Skeletal muscle tissue (tissue), 4 donors: ENCODE results near the gene PTGIR. TPM values are rescaled to one million over a fixed set of nuclear protein-coding genes. Genes with fewer than 3 reads are reported as not detected.
A peak's percentile ranks its signal among the peaks of the same experiment; 100 is the strongest.

ENCODE experiments used
- H3K27ac ChIP-seq: one replicate; pipeline ENCODE4 v1.7.0; 2013; ENCODE audit warnings: mild to moderate bottlenecking, low read depth, low read length, inconsistent platforms
- H3K27me3 ChIP-seq, 3 donors: one replicate each; pipeline ENCODE4 v1.7.0; 2013; ENCODE audit warnings: low read length in 3 of 3; ENCODE audit not compliant: control insufficient read depth in 3 of 3, insufficient read depth in 3 of 3
- H3K36me3 ChIP-seq, 3 donors: one replicate each; pipeline ENCODE4 v1.7.0; 2013; ENCODE audit warnings: low read length in 3 of 3; ENCODE audit not compliant: control insufficient read depth in 3 of 3, insufficient read depth in 3 of 3
- H3K4me1 ChIP-seq, 3 donors: one replicate each; pipeline ENCODE4 v1.7.0; 2013; ENCODE audit warnings: low read length in 3 of 3, mild to moderate bottlenecking in 3 of 3; ENCODE audit not compliant: control insufficient read depth in 3 of 3, insufficient read depth in 3 of 3
- H3K4me3 ChIP-seq, 3 donors: one replicate each; pipeline ENCODE4 v1.7.0; 2013; ENCODE audit warnings: low read length in 3 of 3
- H3K9ac ChIP-seq, 3 donors: one replicate each; pipeline ENCODE4 v1.7.0; 2013; ENCODE audit warnings: low read length in 3 of 3, mild to moderate bottlenecking in 3 of 3, moderate library complexity in 2 of 3, low read depth in 1 of 3
- H3K9me3 ChIP-seq, 3 donors: one replicate each; pipeline ENCODE4 v1.7.0; 2013; ENCODE audit warnings: low read length in 3 of 3; ENCODE audit not compliant: control insufficient read depth in 3 of 3
- total RNA-seq: library from RNA; depleted of rRNA; stranded (reverse); fragments of >200 nt; gene quantifications from one replicate; pipeline ENCODE4 v1.2.3, GENCODE V29; 2014
- donor health status: Osteomylitis.

The PTGIR gene
- total RNA-seq, 1 donor from 2014 or later: 3.1 TPM

- peak overlapping the region in 2 of 3 donors; percentile 27 to 41 for H3K4me3 ChIP-seq
- H3K4me1 ChIP-seq: peaks cover 16 to 23% (median 19%) of the 10 kb centered on the region in 3 donors
- H3K27ac ChIP-seq: peak overlapping the region; percentile 60
Observed at GRCh38 chr19:46639358-46640182, 14.7 kb upstream of the PTGIR start.

GRCh38 chr19:46637224-46637623 lies 12.3 kb upstream of the PTGIR start:
- peaks cover 25 to 33% (median 26%) of the 10 kb centered on the region in 3 donors for H3K4me1 ChIP-seq
- peaks cover 36 to 65% (median 58%) of the 10 kb centered on the region in 3 donors for H3K27me3 ChIP-seq
- no peak overlapping the region for H3K27ac ChIP-seq
- no peaks in the 10 kb centered on the region for H3K36me3 ChIP-seq
- H3K4me3 ChIP-seq: no peak overlapping the region
- H3K9ac ChIP-seq: no peak overlapping the region
- H3K9me3 ChIP-seq: no peaks in the 10 kb centered on the region

More at GRCh38 chr19:46639358-46640182, 14.7 kb upstream of the PTGIR start:
- Histone ChIP-seq H3K27me3 (peaks cover 23 to 48% (median 44%) of the 10 kb centered on the region in 3 donors), H3K9ac (peak overlapping the region in 1 of 3 donors; percentile 33), H3K36me3 (no peaks in the 10 kb centered on the region), H3K9me3 (no peaks in the 10 kb centered on the region)

GRCh38 chr19:46635920-46636761 lies 11.3 kb upstream of the PTGIR start, which contains the start of gene GNG8:
GNG8 (minus strand) TSS chr19:46636202; CDS start chr19:46634682, 1,520 bp downstream.
- Histone ChIP-seq H3K4me3 (no peak within 1 kb of the TSS), H3K36me3 (no peaks in the 10 kb centered on the region), H3K27me3 (peaks cover 39 to 73% (median 66%) of the 10 kb centered on the region in 3 donors), H3K9me3 (no peaks in the 10 kb centered on the region), H3K9ac (no peak within 1 kb of the TSS), H3K27ac (no peak within 1 kb of the TSS), H3K4me1 (peaks cover 25 to 33% (median 29%) of the 10 kb centered on the region in 3 donors)

- no peak overlapping the region for H3K9ac ChIP-seq
- no peaks in the 10 kb centered on the region for H3K36me3 ChIP-seq
- H3K9me3 ChIP-seq: no peaks in the 10 kb centered on the region
- peaks cover 23 to 31% (median 29%) of the 10 kb centered on the region in 3 donors for H3K4me1 ChIP-seq
- H3K27ac ChIP-seq: no peak overlapping the region
- H3K4me3 ChIP-seq: peak overlapping the region in 1 of 3 donors; percentile 13
- H3K27me3 ChIP-seq: peaks cover 30 to 65% (median 53%) of the 10 kb centered on the region in 3 donors
Observed at GRCh38 chr19:46634656-46635218, 9.8 kb upstream of the PTGIR start.

- Histone ChIP-seq H3K36me3 (no peaks in the 10 kb centered on the region), H3K9ac (peak overlapping the region in 1 of 3 donors; percentile 40), H3K4me1 (peaks cover 17 to 25% (median 23%) of the 10 kb centered on the region in 3 donors), H3K4me3 (peak overlapping the region; percentile 50 to 66 (median 59)), H3K27me3 (peaks cover 24 to 59% (median 48%) of the 10 kb centered on the region in 3 donors), H3K9me3 (no peaks in the 10 kb centered on the region), H3K27ac (no peak overlapping the region)
Observed at GRCh38 chr19:46634045-46634655, 9.3 kb upstream of the PTGIR start.

DNA sequence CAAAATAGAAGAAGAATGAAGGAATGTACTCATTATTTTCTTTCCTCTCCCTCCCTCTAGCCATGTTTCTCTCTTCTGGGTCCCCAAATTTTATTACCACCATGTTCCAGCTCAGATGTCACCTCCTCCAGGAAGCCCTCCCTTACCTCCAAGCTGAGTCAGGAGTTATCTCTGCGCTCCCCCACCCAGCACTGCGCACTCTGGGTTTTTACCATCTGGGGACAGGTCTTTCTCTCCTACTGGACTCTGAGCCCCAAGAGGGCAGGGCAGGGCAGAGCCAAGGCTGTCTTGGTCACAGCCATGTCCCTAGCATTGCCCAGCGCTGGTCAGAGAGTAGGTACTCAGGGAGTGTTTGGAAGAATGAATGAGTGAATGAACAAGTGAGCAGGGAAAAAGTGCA lies 8.2 kb upstream of the PTGIR start:
- Histone ChIP-seq H3K36me3 (no peaks in the 10 kb centered on the region), H3K27me3 (peaks cover 23 to 51% (median 40%) of the 10 kb centered on the region in 3 donors), H3K4me1 (peaks cover 9 to 15% (median 13%) of the 10 kb centered on the region in 3 donors), H3K9me3 (no peaks in the 10 kb centered on the region), H3K4me3 (peak overlapping the region in 1 of 3 donors; percentile 29), H3K27ac (no peak overlapping the region), H3K9ac (no peak overlapping the region)

DNA sequence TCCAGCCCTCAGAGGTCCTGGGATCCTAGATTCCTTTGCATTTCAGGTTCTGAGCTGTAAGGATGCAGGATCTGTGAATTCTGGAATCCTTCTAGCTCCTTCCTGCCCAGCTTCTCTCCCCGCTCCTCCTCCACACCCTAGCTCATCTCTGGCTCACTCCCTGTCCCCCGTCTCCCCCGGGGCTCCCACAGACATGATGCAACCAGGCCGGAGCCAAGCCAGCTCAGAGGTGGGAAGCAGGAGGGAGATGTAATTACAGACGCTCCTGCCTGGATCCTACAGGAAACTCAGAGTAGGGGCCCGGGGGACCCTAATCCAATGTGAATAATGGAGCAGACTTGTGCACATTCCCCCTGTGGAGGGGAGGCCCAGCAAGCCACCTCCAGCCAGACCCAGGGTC lies 6.6 kb upstream of the PTGIR start:
- Histone ChIP-seq H3K4me1 (peaks cover 9 to 14% (median 13%) of the 10 kb centered on the region in 3 donors), H3K27ac (no peak overlapping the region), H3K9me3 (no peaks in the 10 kb centered on the region), H3K27me3 (peaks cover 17 to 38% (median 30%) of the 10 kb centered on the region in 3 donors), H3K9ac (no peak overlapping the region), H3K36me3 (no peaks in the 10 kb centered on the region), H3K4me3 (no peak overlapping the region)

GRCh38 chr19:46630586-46631205 lies 5.8 kb upstream of the PTGIR start:
- Histone ChIP-seq H3K9me3 (no peaks in the 10 kb centered on the region), H3K4me3 (no peak overlapping the region), H3K9ac (no peak overlapping the region), H3K4me1 (peaks cover 9 to 22% (median 21%) of the 10 kb centered on the region in 3 donors), H3K27me3 (peaks cover 17 to 35% (median 27%) of the 10 kb centered on the region in 3 donors), H3K27ac (no peak overlapping the region), H3K36me3 (no peaks in the 10 kb centered on the region)

DNA sequence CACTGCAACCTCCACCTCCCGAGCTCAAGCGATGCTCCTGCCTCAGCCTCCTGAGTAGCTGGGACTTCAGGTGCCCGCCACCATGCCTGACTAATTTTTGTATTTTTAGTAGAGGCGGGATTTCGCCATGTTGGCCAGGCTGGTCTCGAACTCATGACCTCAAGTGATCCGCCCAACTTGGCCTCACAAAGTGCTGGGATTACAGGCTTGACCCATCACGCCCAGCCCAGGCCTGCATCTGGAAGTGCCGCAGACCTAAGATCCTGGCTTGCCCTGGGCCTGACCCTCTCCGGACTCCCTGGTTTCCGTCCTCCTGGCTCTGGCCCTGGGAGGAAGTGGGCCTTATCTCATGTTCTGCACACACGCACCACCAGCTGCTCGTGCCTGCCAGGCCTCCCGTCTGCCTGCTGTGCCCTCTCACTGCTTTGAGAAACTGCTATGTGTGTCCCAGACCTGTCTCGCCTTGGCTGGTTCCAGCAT lies 4.7 kb upstream of the PTGIR start:
- Histone ChIP-seq H3K9ac (no peak overlapping the region), H3K27ac (no peak overlapping the region), H3K4me3 (no peak overlapping the region), H3K4me1 (peaks cover 15 to 31% (median 24%) of the 10 kb centered on the region in 3 donors), H3K9me3 (no peaks in the 10 kb centered on the region), H3K36me3 (no peaks in the 10 kb centered on the region), H3K27me3 (peaks cover 17 to 29% (median 22%) of the 10 kb centered on the region in 3 donors)
